Neuron (in vitro differentiated cells): ENCODE data around the gene RCAN1.

ENCODE experiments used
- H2AFZ ChIP-seq: one replicate; pipeline ENCODE4 v1.6.1; 2013; ENCODE audit warnings: low read depth, mild to moderate bottlenecking, inconsistent platforms, low read length, moderate library complexity
- H3K27me3 ChIP-seq: one replicate; pipeline ENCODE4 v1.6.1; 2013; ENCODE audit warnings: low read length; ENCODE audit not compliant: insufficient read depth
- H3K36me3 ChIP-seq: one replicate; pipeline ENCODE4 v1.6.1; 2013; ENCODE audit warnings: low read length; ENCODE audit not compliant: insufficient read depth
- H3K4me1 ChIP-seq: one replicate; pipeline ENCODE4 v1.6.1; 2013; ENCODE audit warnings: low read length; ENCODE audit not compliant: insufficient read depth
- H3K4me3 ChIP-seq: 2 replicates; pipeline ENCODE4 v1.5.1; 2013; ENCODE audit warnings: mild to moderate bottlenecking, low read length, moderate library complexity
- H3K9me3 ChIP-seq: one replicate; pipeline ENCODE4 v1.6.1; 2013; ENCODE audit warnings: low read length

RCAN1 gene

GRCh38 chr21:34518301-34518700 is 96.6 kb downstream of the RCAN1 start:
- peaks cover 3% of the 10 kb centered on the region for H3K9me3 ChIP-seq
- H2AFZ ChIP-seq = no peak overlapping the region
- no peak overlapping the region for H3K4me3 ChIP-seq
- H3K4me1 ChIP-seq = no peaks in the 10 kb centered on the region
- no peaks in the 10 kb centered on the region for H3K27me3 ChIP-seq
- H3K36me3 ChIP-seq = peaks cover 19% of the 10 kb centered on the region

DNA sequence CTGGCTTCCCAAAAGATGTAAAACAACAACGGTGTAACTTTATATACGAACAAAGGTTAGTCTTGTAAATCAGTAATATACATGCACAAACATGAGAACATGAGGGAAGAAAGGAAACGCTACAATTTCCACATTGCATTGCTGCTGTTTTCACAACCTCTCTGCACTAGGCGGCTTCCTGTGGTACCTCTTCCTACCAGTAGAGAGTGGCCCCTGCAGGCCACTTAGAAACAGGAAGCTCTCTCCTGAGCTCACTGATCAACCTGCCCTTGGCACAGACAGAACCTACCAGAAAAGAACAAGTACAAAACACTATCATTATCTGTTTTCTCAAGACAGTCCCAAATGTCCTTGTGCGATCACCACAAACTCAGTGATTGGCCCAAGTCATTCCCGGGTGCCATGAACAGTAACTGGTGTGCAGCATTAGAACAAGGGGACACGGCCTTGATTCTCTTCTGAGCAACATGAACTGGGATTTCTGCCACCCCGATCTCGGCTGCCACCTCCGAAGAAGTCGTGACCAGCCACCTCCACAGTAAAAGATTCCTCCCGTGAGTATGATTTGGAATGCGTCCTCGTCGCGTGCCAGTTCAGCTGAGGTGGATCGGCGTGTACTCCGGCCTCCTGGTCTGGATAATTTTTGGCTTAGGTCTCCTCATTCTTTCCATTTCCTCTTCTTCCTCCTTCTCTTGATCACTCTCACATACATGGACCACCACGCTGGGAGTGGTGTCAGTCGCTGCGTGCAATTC is 97.2 kb downstream of the RCAN1 start:
- Histone ChIP-seq H3K4me1 (no peaks in the 10 kb centered on the region), H3K9me3 (peaks cover 3% of the 10 kb centered on the region), H3K36me3 (peaks cover 16% of the 10 kb centered on the region), H3K4me3 (no peak overlapping the region), H3K27me3 (no peaks in the 10 kb centered on the region), H2AFZ (no peak overlapping the region)

DNA sequence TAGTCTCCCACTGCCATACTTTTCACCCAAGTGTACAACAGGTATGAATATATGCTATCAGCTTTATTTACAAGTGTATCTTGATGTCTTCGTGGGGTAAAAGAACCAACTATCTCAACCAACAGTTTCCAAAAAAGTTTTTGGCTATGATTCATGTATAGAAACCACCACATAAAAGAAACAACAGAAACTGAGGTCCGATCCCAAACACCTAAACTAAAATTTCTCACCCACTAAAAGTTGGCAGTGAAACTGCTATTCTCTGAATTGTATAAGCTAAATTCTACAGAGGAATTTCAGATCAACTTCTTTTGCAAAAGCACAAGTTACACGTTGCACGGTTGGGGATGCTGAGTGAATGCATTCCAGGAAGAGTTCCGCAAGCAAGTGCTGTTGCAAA is 97.9 kb downstream of the RCAN1 start:
- H3K9me3 ChIP-seq = peaks cover 3% of the 10 kb centered on the region
- no peaks in the 10 kb centered on the region for H3K27me3 ChIP-seq
- no peak overlapping the region for H3K4me3 ChIP-seq
- no peaks in the 10 kb centered on the region for H3K4me1 ChIP-seq
- H3K36me3 ChIP-seq = peaks cover 16% of the 10 kb centered on the region
- no peak overlapping the region for H2AFZ ChIP-seq

- Histone ChIP-seq H3K36me3 (peaks cover 5% of the 10 kb centered on the region), H3K27me3 (no peaks in the 10 kb centered on the region), H3K9me3 (no peaks in the 10 kb centered on the region), H2AFZ (no peak overlapping the region), H3K4me3 (no peak overlapping the region), H3K4me1 (no peaks in the 10 kb centered on the region)
Measured at GRCh38 chr21:34514576-34515115, 100.3 kb downstream of the RCAN1 start.

- Histone ChIP-seq H3K4me3 (no peak overlapping the region), H3K36me3 (peaks cover 5% of the 10 kb centered on the region), H2AFZ (no peak overlapping the region), H3K27me3 (no peaks in the 10 kb centered on the region), H3K4me1 (no peaks in the 10 kb centered on the region), H3K9me3 (no peaks in the 10 kb centered on the region)
Measured at GRCh38 chr21:34513129-34513675, 101.7 kb downstream of the RCAN1 start.

GRCh38 chr21:34511787-34512455 is 103.0 kb downstream of the RCAN1 start, which contains the start of gene KCNE1:
Gene KCNE1, minus strand, starts transcription at chr21:34512210. Its CDS starts 62,576 bp downstream, at chr21:34449634.
- no peaks in the 10 kb centered on the region for H3K27me3 ChIP-seq

DNA sequence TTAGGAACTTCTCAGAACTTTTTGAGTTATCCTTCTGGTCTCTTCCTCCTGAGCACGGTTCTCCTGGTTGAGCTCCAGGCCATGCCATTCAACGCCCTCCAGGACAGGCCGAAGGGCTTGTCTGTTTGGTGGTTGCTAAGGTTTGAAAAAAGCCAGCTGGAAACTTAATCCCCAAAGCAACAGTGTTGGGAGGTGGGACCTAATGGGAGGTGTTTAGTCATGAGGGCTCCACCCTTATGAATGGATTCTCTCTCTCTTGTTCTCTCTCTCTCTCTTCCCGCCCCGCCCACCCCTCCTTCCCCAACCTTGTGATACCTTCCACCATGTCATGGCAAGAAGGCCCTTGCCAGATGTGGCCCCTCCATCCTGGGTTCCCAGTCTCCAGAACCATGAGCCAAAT is 103.7 kb downstream of the RCAN1 start:
- no peaks in the 10 kb centered on the region for H3K4me1 ChIP-seq
- no peak overlapping the region for H3K4me3 ChIP-seq
- no peaks in the 10 kb centered on the region for H3K9me3 ChIP-seq

More at GRCh38 chr21:34511787-34512455, 103.0 kb downstream of the RCAN1 start, which contains the start of gene KCNE1:
- Histone ChIP-seq H3K4me3 (no peak within 1 kb of the TSS), H3K4me1 (no peaks in the 10 kb centered on the region), H3K36me3 (no peaks in the 10 kb centered on the region), H3K9me3 (no peaks in the 10 kb centered on the region), H2AFZ (no peak within 1 kb of the TSS)

GRCh38 chr21:34510148-34511142 is 104.5 kb downstream of the RCAN1 start:
- no peak overlapping the region for H3K4me3 ChIP-seq
- no peaks in the 10 kb centered on the region for H3K9me3 ChIP-seq
- H2AFZ ChIP-seq = no peak overlapping the region
- no peaks in the 10 kb centered on the region for H3K36me3 ChIP-seq
- no peaks in the 10 kb centered on the region for H3K4me1 ChIP-seq
- no peaks in the 10 kb centered on the region for H3K27me3 ChIP-seq

More for the DNA sequence above, 103.7 kb downstream of the RCAN1 start:
- H3K27me3 ChIP-seq = no peaks in the 10 kb centered on the region
- H3K36me3 ChIP-seq = no peaks in the 10 kb centered on the region
- H2AFZ ChIP-seq = no peak overlapping the region

- Histone ChIP-seq H2AFZ (no peak overlapping the region), H3K4me1 (no peaks in the 10 kb centered on the region), H3K27me3 (no peaks in the 10 kb centered on the region), H3K36me3 (no peaks in the 10 kb centered on the region), H3K9me3 (no peaks in the 10 kb centered on the region), H3K4me3 (no peak overlapping the region)
Measured at GRCh38 chr21:34509151-34509550, 105.8 kb downstream of the RCAN1 start.

DNA sequence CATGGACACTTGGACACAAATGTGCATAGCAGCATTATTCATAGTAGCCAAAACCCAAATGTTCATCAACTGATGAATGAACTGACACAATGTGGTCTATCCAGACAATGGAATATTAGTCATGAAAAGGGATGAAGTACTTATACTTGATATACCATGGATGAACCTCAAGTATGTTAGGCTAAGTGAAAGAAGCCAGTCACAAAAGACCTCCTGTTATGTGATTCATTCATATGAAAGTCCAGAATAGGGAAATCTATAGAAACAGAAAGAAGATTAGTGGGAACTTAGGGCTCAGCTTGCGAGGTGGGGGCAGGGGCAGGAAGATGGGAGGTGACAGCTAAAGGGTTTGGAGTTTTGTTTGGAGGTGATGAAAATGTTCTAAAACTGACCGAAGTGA is 110.3 kb downstream of the RCAN1 start:
- Histone ChIP-seq H3K9me3 (no peaks in the 10 kb centered on the region), H2AFZ (no peak overlapping the region), H3K36me3 (no peaks in the 10 kb centered on the region), H3K4me1 (no peaks in the 10 kb centered on the region), H3K27me3 (no peaks in the 10 kb centered on the region), H3K4me3 (no peak overlapping the region)

DNA sequence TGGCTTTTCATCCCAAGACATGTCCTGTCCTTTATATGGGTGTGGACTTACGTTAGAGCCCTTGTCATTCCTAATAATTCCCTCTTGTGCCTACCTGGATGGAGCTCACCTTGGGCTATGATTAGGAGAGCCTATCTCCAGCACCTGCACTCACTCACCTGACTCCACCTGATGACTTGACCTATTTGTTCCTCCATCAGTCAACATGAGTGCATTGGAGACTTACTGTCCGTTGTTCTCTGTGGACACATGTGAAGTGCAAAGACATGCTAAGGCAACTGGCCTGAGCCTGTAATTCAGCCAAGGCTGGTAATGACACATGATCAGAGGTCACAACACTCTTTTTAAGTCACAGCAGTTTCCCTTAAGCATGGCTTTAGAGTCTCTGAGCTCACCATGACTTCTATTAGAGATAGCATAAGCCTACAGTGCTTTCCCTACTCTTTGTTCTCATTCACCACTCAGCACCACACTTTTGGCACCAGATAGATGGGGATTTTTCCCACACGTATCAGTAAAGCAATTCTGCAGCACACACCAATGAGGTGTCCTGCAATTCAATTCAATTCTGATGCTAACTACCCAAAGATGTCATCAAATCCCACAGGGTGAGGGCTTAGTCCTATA is 112.3 kb downstream of the RCAN1 start:
- Histone ChIP-seq H3K4me1 (no peaks in the 10 kb centered on the region), H3K36me3 (no peaks in the 10 kb centered on the region), H3K27me3 (no peaks in the 10 kb centered on the region), H3K9me3 (no peaks in the 10 kb centered on the region), H3K4me3 (no peak overlapping the region), H2AFZ (no peak overlapping the region)

GRCh38 chr21:34501716-34502115 is 113.2 kb downstream of the RCAN1 start:
- Histone ChIP-seq H2AFZ (no peak overlapping the region), H3K27me3 (no peaks in the 10 kb centered on the region), H3K36me3 (no peaks in the 10 kb centered on the region), H3K4me1 (no peaks in the 10 kb centered on the region), H3K9me3 (no peaks in the 10 kb centered on the region), H3K4me3 (no peak overlapping the region)
